Stimulated activated CD4-positive, alpha-beta T cell treated with anti-CD3 and anti-CD28 coated beads, Interleukin-4, amount 100 ng/mL, for 48 hours (primary cell): Measurements from ENCODE around the gene ZNF211.
A peak's percentile ranks its signal among the peaks of the same experiment; 100 is the strongest.

Experiments used
- DNase-seq, 2 donors: peaks; one replicate each; pipeline ENCODE4 v3.0.0-alpha.2; 2020; ENCODE audit warnings: low read depth in 2 of 2

The ZNF211 gene

DNA sequence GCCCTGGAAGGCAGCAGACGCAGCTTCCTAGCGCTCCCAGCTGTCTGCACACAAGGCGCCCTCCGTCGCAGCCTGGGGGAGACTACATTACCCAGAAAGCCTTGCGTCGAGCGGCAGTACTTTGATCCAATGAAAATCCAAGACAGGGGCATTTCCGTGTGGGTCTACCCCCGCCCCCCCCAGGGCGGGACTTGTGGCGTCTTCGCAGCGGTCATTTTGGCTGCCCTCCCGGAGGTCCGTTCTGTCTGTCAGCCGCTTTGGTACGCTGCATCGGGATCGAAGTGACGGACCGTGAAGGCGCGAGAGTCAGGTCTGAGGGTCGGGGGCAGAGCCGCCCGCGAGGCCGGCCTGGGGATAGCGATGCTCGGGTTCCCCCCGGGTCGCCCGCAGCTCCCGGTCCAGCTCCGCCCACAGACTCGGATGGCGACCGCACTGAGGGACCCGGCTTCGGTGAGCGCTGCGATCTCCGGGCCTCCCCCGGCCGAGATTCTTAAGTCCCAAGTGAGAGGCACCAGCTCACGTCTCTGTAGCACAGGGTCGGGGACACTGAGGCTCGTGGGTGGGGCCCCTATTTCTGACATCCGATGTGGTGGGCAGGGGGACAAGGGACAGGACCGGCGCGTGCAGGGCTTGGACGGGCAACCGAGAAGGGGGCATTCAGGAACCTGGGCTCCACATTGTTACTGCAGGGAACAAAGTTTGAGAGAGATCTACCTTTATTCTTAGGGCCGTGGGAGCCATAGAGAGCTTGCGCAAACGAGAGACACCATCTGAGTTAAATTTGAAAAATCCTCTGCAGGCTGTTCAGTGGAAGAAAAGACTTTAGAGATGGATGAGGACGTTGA lies at the start of gene ZNF211:
Gene ZNF211, plus strand, starts transcription at position 182 of the 845 bp plus-strand sequence. Its CDS starts 179 bp downstream, at position 361.
- DNase-seq = peak; percentile 69 to 78

- DNase-seq = peak; percentile 61 to 79
Observed at GRCh38 chr19:57583521-57584416, 49.2 kb upstream of the ZNF211 start, which contains the start of gene ZIK1. Gene ZIK1 (plus strand): TSS chr19:57584145. CDS start chr19:57584357, 212 bp downstream.

GRCh38 chr19:57587529-57587928 lies 45.4 kb upstream of the ZNF211 start:
- DNase-seq = no peak

DNA sequence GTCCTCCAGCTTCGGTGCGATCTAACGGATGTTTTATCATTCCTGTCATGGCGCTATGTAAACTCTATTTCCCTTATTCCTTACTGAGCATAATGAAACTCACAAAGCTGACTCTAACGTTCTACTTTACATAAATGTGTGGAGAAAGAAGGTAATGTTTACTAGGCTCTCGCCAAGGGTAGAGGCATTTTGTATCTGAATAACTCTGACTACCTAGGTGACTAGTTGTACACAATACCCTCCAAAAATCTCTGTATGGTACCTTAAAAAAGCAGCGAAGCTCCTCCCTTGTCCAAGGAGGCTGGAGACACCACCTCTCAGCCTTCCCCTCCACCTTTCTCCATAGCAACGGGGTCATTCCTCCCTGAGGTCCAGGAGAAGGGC lies 33.6 kb upstream of the ZNF211 start:
- no peak for DNase-seq

DNA sequence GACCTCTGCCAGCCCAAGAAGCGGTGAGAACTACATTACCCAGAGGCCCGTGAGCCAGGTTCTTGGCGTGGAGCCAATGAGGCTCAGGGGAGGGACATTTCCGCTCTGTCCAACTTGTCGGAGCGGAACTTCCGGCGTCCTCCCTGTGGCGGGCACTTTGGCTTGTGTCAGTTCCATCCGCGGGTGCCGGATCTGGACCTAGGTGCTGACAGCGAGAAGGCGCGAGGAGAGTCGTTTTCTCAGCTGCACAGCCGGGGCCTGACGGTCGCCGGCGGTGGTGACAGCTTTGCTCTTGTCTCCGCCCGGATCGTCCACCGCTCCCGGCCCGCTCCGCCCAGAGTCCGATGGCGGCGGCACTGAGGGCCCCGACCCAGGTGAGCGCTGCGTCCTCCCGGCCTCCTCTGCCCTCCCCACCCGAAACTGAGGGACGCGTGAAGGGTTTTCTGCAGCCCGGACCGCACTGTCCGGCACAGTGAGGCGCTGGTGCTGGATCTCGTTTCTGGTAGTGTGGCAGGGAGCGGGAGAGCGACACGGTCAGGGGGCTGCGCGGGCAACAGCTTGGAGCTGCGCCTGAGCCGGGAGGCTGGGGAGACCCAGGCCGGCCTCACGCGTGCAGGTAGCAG lies 33.1 kb upstream of the ZNF211 start, which contains the start of gene ZNF530:
Gene ZNF530, plus strand, starts transcription at position 125 of the 623 bp plus-strand sequence. CDS start 4,461 bp downstream, outside the sequence.
- DNase-seq = peak; percentile 85 to 88

GRCh38 chr19:57606931-57607330 lies 26.0 kb upstream of the ZNF211 start:
- DNase-seq = no peak

- DNase-seq = no peak
Observed at GRCh38 chr19:57611113-57611512, 21.9 kb upstream of the ZNF211 start.

GRCh38 chr19:57613941-57614743 lies 18.8 kb upstream of the ZNF211 start, which contains the start of gene ZNF134:
Gene ZNF134 (plus strand): TSS chr19:57614242. CDS start chr19:57619469, 5,227 bp downstream.
- peak; percentile 76 to 86 for DNase-seq

- DNase-seq = no peak
Observed at GRCh38 chr19:57615346-57615745, 17.6 kb upstream of the ZNF211 start.

GRCh38 chr19:57620673-57621348 lies 12.2 kb upstream of the ZNF211 start:
- no peak for DNase-seq

DNA sequence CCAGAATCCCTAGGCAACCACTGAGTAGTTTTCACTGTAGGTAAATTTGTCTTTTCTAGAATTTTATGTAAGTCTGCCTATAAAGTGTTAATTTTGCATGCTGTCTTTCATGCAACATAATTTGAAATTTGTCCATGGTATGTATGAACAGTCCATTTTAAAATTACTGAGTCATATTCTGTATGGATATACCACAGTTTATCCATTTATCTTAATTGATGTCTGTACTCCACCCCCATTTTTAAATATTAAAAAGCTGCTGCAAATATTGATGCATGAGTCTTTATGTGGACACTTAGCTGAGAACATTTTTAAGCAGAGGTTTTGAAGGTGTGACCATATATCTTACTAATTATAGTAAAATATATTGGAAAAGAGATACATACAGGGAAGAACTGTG lies 9.9 kb upstream of the ZNF211 start:
- DNase-seq = no peak

DNA sequence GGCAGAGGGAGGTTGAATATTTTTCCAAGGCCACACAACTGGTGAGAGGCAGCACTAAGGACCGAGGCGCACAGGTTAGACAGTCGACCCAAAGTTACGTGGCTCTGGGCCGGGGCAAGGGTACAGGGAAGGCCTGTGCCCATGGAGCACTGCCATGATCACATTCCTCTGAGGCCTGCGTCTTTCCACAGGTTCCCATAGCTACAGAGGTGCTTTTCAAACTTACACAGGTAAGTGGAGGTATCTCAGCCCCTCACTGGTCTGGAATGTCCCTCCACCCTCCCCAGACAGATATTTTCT lies 814 bp downstream of the ZNF211 start:
- no peak for DNase-seq

DNA sequence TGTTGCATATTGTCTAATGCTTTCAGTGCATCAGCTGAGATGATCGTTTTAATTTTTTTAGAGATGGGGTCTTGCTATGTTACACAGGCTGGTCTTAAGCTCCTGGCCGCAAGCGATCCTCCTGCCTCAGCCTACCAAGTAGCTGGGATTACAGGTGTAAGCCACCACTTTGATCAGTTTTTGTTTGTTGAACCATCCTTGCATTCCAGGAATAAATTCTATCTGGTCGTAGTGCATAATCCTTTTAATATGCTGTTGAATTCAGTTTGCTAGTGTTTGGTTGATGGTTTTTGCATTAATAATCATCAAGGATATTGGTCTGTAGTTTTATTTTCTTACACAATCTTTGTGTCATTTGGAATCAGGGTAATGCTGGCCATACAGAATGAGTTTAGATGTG lies 4.4 kb downstream of the ZNF211 start:
- DNase-seq = no peak

- no peak for DNase-seq
Observed at GRCh38 chr19:57641715-57642234, 8.8 kb downstream of the ZNF211 start.

GRCh38 chr19:57642396-57643046 lies 9.6 kb downstream of the ZNF211 start:
- no peak for DNase-seq

- no peak for DNase-seq
Observed at GRCh38 chr19:57643734-57644133, 10.8 kb downstream of the ZNF211 start.

GRCh38 chr19:57648331-57649003 lies 15.5 kb downstream of the ZNF211 start:
- DNase-seq = no peak

- DNase-seq = no peak
Observed at GRCh38 chr19:57651654-57651996, 18.7 kb downstream of the ZNF211 start.

- DNase-seq = no peak
Observed at GRCh38 chr19:57653689-57654088, 20.7 kb downstream of the ZNF211 start.
